ENCODE results near the gene COL3A1. TPM values are rescaled to one million over a fixed set of nuclear protein-coding genes. Genes with fewer than 3 reads are reported as not detected.

Gene COL3A1
- total and polyA plus RNA-seq, 11 donors: 17.6 to 1,075 (median 97.4) TPM

DNA sequence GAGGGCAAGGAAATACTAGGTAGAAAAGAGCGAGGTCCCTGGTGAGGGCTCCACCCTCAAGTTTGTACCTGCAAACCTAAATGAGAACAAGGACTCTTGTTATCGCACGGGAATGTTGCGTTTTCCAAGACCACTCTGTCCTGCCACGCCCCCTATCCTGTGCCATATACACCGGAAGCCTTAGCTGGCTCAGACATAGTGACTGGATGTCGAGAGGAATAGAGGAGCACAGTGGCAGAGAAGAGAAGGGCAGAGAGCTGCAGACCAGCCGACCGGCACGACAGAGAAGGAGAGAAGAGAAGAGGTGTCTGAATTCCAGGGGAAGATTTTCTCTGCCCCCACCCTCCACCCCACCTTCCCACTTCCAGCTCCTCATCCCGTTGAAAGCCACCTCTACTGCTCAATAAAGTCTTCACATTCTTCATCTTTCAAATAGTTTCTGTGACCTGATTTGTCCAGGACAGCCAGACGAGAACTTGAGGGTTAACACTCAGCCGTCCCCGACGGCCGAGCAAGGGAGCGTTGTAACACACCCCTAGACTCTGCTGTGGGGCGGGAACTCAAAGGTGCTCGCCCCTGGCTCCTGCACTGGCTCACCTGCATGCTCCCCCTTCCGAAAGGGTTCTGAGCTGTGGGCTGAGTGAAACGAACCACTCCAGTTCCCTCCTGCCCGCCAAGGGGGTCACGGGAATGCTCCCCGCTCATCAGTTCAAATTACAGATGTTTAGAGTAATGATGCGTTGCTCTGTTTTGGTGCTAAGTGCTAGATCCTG is 24.9 kb upstream of the COL3A1 start:
- peaks cover 0 to 7% (median 0%) of the 10 kb centered on the region in 12 donors for H3K9me3 ChIP-seq
- 91 to 94% (median 92%) methylated on average over 23 to 25 of the region's 25 CpGs for WGBS, 4 donors
- H3K36me3 ChIP-seq: no peaks in the 10 kb centered on the region
- intact Hi-C loops (cut with DNase I): no loop called here
- H3K27me3 ChIP-seq: no peaks in the 10 kb centered on the region
- TF ChIP-seq POLR2A (IDR thresholded peaks at IDR 0.05): no peak
- TF ChIP-seq, protein P1, sequence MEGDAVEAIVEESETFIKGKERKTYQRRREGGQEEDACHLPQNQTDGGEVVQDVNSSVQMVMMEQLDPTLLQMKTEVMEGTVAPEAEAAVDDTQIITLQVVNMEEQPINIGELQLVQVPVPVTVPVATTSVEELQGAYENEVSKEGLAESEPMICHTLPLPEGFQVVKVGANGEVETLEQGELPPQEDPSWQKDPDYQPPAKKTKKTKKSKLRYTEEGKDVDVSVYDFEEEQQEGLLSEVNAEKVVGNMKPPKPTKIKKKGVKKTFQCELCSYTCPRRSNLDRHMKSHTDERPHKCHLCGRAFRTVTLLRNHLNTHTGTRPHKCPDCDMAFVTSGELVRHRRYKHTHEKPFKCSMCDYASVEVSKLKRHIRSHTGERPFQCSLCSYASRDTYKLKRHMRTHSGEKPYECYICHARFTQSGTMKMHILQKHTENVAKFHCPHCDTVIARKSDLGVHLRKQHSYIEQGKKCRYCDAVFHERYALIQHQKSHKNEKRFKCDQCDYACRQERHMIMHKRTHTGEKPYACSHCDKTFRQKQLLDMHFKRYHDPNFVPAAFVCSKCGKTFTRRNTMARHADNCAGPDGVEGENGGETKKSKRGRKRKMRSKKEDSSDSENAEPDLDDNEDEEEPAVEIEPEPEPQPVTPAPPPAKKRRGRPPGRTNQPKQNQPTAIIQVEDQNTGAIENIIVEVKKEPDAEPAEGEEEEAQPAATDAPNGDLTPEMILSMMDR (IDR thresholded peaks at IDR 0.05): no peak
- DNase-seq (peak in 1 of 5 donors; percentile 49), ATAC-seq (no peak)
- H3K4me1 ChIP-seq: no peaks in the 10 kb centered on the region
- no peak overlapping the region for H3K4me3 ChIP-seq
- H3K27ac ChIP-seq: no peak overlapping the region

DNA sequence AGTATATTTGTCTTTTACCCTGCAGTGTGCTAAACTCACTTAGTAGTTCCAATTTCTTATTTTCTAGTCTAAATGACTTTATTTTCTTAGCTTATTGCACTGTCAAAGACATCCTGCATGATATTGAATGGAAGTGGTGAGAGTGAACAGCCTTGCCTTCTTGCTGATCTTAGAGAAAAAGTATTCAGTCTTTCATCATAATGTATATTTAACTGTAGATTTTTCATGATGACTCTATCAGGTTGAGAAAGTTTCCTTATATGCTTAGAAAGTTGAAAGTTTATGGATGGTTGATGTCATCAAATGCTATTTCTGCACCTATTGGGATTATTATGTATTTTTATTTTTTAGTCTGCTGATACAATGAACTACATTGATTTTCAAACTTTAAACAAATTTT is 21.3 kb upstream of the COL3A1 start:
- intact Hi-C loops (cut with DNase I): no loop called here
- no peak for DNase-seq

DNA sequence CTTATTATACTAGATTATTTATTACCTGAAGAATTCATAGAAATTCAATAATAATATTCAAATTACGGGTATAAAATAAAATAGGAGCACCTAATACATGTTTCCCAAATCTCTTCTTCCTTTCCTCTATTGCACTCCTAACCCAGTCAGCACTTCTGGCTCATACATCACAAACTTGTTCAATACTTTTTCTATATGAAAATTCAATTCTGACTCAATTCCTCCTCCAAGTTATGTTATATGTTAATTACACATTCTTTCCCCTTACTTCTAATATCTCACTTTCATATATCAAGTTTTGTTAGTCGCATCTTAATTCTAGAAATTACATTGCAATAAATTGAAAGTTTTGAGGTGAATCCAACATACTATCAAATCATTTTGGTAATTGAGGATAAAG is 17.9 kb upstream of the COL3A1 start:
- no peak for DNase-seq
- Histone ChIP-seq H3K27ac (no peak overlapping the region), H3K9me3 (peaks cover 0 to 4% (median 0%) of the 10 kb centered on the region in 12 donors), H3K36me3 (no peaks in the 10 kb centered on the region), H3K4me1 (peaks cover 0 to 5% (median 0%) of the 10 kb centered on the region in 12 donors), H3K27me3 (no peaks in the 10 kb centered on the region), H3K4me3 (no peak overlapping the region)
- 86 to 91% (median 88%) methylated on average over 2 of the region's 2 CpGs for WGBS, 4 donors
- no peak for ATAC-seq
- TF ChIP-seq, protein P1 (IDR thresholded peaks at IDR 0.05): no peak
- no peak for TF ChIP-seq POLR2A (IDR thresholded peaks at IDR 0.05)
- intact Hi-C loops (cut with DNase I): no loop called here

More for the DNA sequence above, 21.3 kb upstream of the COL3A1 start:
- Histone ChIP-seq H3K27ac (no peak overlapping the region), H3K9me3 (no peaks in the 10 kb centered on the region), H3K4me1 (peaks cover 0 to 5% (median 0%) of the 10 kb centered on the region in 12 donors), H3K36me3 (no peaks in the 10 kb centered on the region), H3K27me3 (no peaks in the 10 kb centered on the region), H3K4me3 (no peak overlapping the region)
- no peak for ATAC-seq
- TF ChIP-seq, protein P1 (IDR thresholded peaks at IDR 0.05): no peak
- no peak for TF ChIP-seq POLR2A (IDR thresholded peaks at IDR 0.05)

DNA sequence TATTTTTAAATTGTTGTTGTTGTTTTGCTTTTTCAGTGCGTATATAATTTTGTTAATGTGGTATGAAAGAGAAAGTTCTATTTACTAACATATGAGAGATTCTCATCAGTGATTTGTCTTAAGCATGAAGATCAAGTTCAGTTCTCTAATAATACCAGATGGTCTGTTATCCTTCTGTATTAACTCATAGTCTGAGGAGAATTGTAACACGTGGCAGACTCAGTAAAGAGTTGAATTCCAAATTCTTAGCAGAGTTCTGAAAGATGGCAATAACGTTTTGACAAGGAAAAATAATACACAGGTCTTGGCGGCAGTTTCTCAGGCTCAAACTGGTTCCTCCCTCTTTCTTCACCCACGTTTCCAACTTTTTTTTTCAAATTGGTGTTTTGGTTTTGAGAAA is 17.2 kb upstream of the COL3A1 start:
- ATAC-seq: no peak
- no peak overlapping the region for H3K27ac ChIP-seq
- WGBS, 4 donors: 44 to 50% (median 47%) methylated on average over 5 of the region's 5 CpGs
- no peaks in the 10 kb centered on the region for H3K27me3 ChIP-seq
- DNase-seq: no peak
- H3K9me3 ChIP-seq: peaks cover 0 to 4% (median 0%) of the 10 kb centered on the region in 12 donors
- intact Hi-C loops (cut with DNase I): no loop called here
- peaks cover 0 to 5% (median 0%) of the 10 kb centered on the region in 12 donors for H3K4me1 ChIP-seq
- H3K36me3 ChIP-seq: no peaks in the 10 kb centered on the region
- no peak overlapping the region for H3K4me3 ChIP-seq
- TF ChIP-seq, protein P1 (IDR thresholded peaks at IDR 0.05): no peak
- TF ChIP-seq POLR2A (IDR thresholded peaks at IDR 0.05): no peak
